H1 (cell line): ENCODE results near the gene PSMA5. TPM values are rescaled to one million over a fixed set of nuclear protein-coding genes. Genes with fewer than 3 reads are reported as not detected.
A peak's percentile ranks its signal among the peaks of the same experiment; 100 is the strongest.

Experiments used
- CTCF ChIA-PET: fragments of 300-600 bp; sonication (Branson Sonifier 250); formaldehyde crosslinking; loops from one replicate; lab custom pipeline; 2021; ENCODE audit not compliant: partially characterized antibody; lab: Charles Lee
- POLR2A ChIA-PET: fragments of 300-600 bp; sonication (Branson Sonifier 250); formaldehyde crosslinking; loops from one replicate; lab custom pipeline; 2021; ENCODE audit warnings: inconsistent platforms; ENCODE audit not compliant: partially characterized antibody; lab: Charles Lee
- DNase-seq, 2 experiments: peaks; one replicate each; pipeline versions ENCODE4 v3.0.0 to v3.0.0-alpha.2; 2010 to 2022; ENCODE audit warnings: low spot score in 2 of 2, low read depth in 1 of 2, mixed read lengths in 1 of 2
- FAIRE-seq: peaks from 2 replicates; lab custom pipeline; 2011; peaks lifted over from hg19 to GRCh38; lab: Jason Lieb, UNC
- H2AFZ ChIP-seq: 2 replicates; pipeline ENCODE4 v1.8.1; 2012; ENCODE audit warnings: low read length, inconsistent platforms
- H2AK5ac ChIP-seq: 2 replicates; pipeline ENCODE4 v1.6.1; 2013; ENCODE audit warnings: low read depth, low read length
- H2BK120ac ChIP-seq: replicated peaks from 2 replicates; pipeline ENCODE3; 2013; ENCODE audit warnings: low read depth, low read length, inconsistent platforms
- H2BK12ac ChIP-seq: 2 replicates; pipeline ENCODE4 v1.6.1; 2013; ENCODE audit warnings: low read depth, low read length
- H2BK15ac ChIP-seq: 2 replicates; pipeline ENCODE4 v1.6.1; 2013; ENCODE audit warnings: low read length
- H2BK20ac ChIP-seq: 2 replicates; pipeline ENCODE4 v1.6.1; 2013; ENCODE audit warnings: low read length
- H2BK5ac ChIP-seq: 2 replicates; pipeline ENCODE4 v1.6.1; 2013; ENCODE audit warnings: low read depth, low read length
- H3K14ac ChIP-seq: 2 replicates; pipeline ENCODE4 v1.6.1; 2013; ENCODE audit warnings: inconsistent platforms; ENCODE audit not compliant: insufficient read length
- H3K18ac ChIP-seq: 2 replicates; pipeline ENCODE4 v1.6.1; 2013; ENCODE audit warnings: low read length; ENCODE audit errors: extremely low read depth
- H3K23ac ChIP-seq: 2 replicates; pipeline ENCODE4 v1.6.1; 2013; ENCODE audit warnings: inconsistent platforms; ENCODE audit not compliant: insufficient read length
- H3K23me2 ChIP-seq: 2 replicates; pipeline ENCODE4 v1.6.1; 2013; ENCODE audit warnings: low read depth, low read length
- H3K27ac ChIP-seq: 2 replicates; pipeline ENCODE4 v1.6.1; 2011; ENCODE audit warnings: low read depth, low read length, inconsistent platforms
- H3K27me3 ChIP-seq, 4 experiments: replicated peaks in 1 of 4; 1 replicate in 1 of 4; 2 replicates in 3 of 4; pipeline versions ENCODE4 v1.6.1 to v1.8.1; 2011 to 2013; ENCODE audit warnings: low read length in 3 of 4, mild to moderate bottlenecking in 3 of 4, inconsistent platforms in 2 of 4, mixed read lengths in 2 of 4, moderate library complexity in 1 of 4; ENCODE audit not compliant: control insufficient read depth in 3 of 4, insufficient read depth in 3 of 4; ENCODE audit errors: extremely low read depth in 1 of 4
- H3K36me3 ChIP-seq, 4 experiments: 2 replicates each; pipeline versions ENCODE4 v1.6.1 to v1.8.1; 2011 to 2013; ENCODE audit warnings: mild to moderate bottlenecking in 4 of 4, low read length in 3 of 4, moderate library complexity in 2 of 4, control low read depth in 1 of 4, inconsistent platforms in 1 of 4; ENCODE audit not compliant: insufficient read depth in 4 of 4, control insufficient read depth in 2 of 4
- H3K4ac ChIP-seq: replicated peaks from 2 replicates; pipeline ENCODE3; 2013; ENCODE audit warnings: low read length, low read depth, mixed read lengths, inconsistent platforms; ENCODE audit not compliant: insufficient read length
- H3K4me1 ChIP-seq, 4 experiments: replicated peaks in 1 of 4; 1 replicate in 1 of 4; 2 replicates in 3 of 4; pipeline versions ENCODE4 v1.6.1 to v1.8.1; 2011 to 2013; ENCODE audit warnings: low read length in 3 of 4, inconsistent platforms in 2 of 4, mixed read lengths in 1 of 4; ENCODE audit not compliant: insufficient read depth in 4 of 4, control insufficient read depth in 3 of 4
- H3K4me2 ChIP-seq, 2 experiments: 2 replicates each; pipeline versions ENCODE4 v1.6.1 to v1.8.1; 2011 to 2013; ENCODE audit warnings: low read depth in 2 of 2, low read length in 2 of 2, control low read depth in 1 of 2, inconsistent platforms in 1 of 2, mild to moderate bottlenecking in 1 of 2; ENCODE audit not compliant: insufficient read depth in 1 of 2
- H3K4me3 ChIP-seq, 4 experiments: fragments of 200-600, 300-600 bp in 1 of 4; sonication (generic), shearing (Covaris generic), sonication (Bioruptor Twin) in 1 of 4; 2 replicates each; pipeline versions ENCODE4 v1.5.1 to v1.8.1; 2011 to 2016; ENCODE audit warnings: low read length in 4 of 4, low read depth in 3 of 4, control low read depth in 2 of 4, inconsistent platforms in 2 of 4, mild to moderate bottlenecking in 2 of 4, mixed read lengths in 1 of 4, moderate library complexity in 1 of 4; ENCODE audit not compliant: insufficient read depth in 2 of 4; ENCODE audit errors: extremely low read depth in 1 of 4
- H3K56ac ChIP-seq: replicated peaks from 2 replicates; pipeline ENCODE3; 2013; ENCODE audit warnings: low read depth, mild to moderate bottlenecking, mixed read lengths, low read length, inconsistent platforms; ENCODE audit not compliant: insufficient read length
- H3K79me1 ChIP-seq: 2 replicates; pipeline ENCODE4 v1.6.1; 2013; ENCODE audit warnings: low read depth, low read length, control low read depth
- H3K79me2 ChIP-seq, 2 experiments: 2 replicates each; pipeline versions ENCODE4 v1.6.1 to v1.8.1; 2012 to 2013; ENCODE audit warnings: low read length in 2 of 2, mild to moderate bottlenecking in 2 of 2, inconsistent platforms in 1 of 2; ENCODE audit not compliant: insufficient read depth in 2 of 2, control insufficient read depth in 1 of 2
- H3K9ac ChIP-seq, 4 experiments: replicated peaks in 1 of 4; 1 replicate in 1 of 4; 2 replicates in 3 of 4; pipeline versions ENCODE4 v1.6.1 to v1.8.1; 2011 to 2013; ENCODE audit warnings: low read depth in 3 of 4, low read length in 3 of 4, control low read depth in 2 of 4, mild to moderate bottlenecking in 2 of 4, moderate library complexity in 2 of 4, inconsistent platforms in 1 of 4; ENCODE audit errors: extremely low read depth in 1 of 4
- H3K9me3 ChIP-seq, 2 experiments: 2 replicates each; pipeline versions ENCODE4 v1.6.1 to v1.8.1; 2012 to 2013; ENCODE audit warnings: mild to moderate bottlenecking in 2 of 2, moderate library complexity in 2 of 2, control low read depth in 1 of 2, inconsistent platforms in 1 of 2, low read depth in 1 of 2, low read length in 1 of 2, mixed read lengths in 1 of 2; ENCODE audit not compliant: insufficient read depth in 2 of 2
- H4K20me1 ChIP-seq, 2 experiments: replicated peaks in 1 of 2; 2 replicates each; pipeline versions ENCODE3 to v1.8.1; 2011 to 2013; ENCODE audit warnings: inconsistent platforms in 2 of 2, low read length in 2 of 2, mild to moderate bottlenecking in 1 of 2; ENCODE audit not compliant: insufficient read depth in 2 of 2, control insufficient read depth in 1 of 2
- H4K5ac ChIP-seq: 2 replicates; pipeline ENCODE4 v1.6.1; 2013; ENCODE audit warnings: low read length, low read depth, mixed read lengths, inconsistent platforms; ENCODE audit not compliant: insufficient read length
- H4K8ac ChIP-seq: 2 replicates; pipeline ENCODE4 v1.8.0; 2013; ENCODE audit warnings: mild to moderate bottlenecking, moderate library complexity, low read length, inconsistent platforms; ENCODE audit not compliant: insufficient read depth; ENCODE audit errors: extremely low read depth
- H4K91ac ChIP-seq: replicated peaks from 2 replicates; pipeline ENCODE3; 2013; ENCODE audit warnings: low read length, mixed read lengths, inconsistent platforms; ENCODE audit not compliant: insufficient read length
- ASH2L ChIP-seq: fragments of 200-600, 300-600 bp; sonication (generic); IDR thresholded peaks from one replicate; pipeline ENCODE4 v1.7.1; 2017; ENCODE audit warnings: low read length
- KDM1A ChIP-seq: fragments of 200-600, 300-600 bp; sonication (generic); IDR thresholded peaks from 2 replicates; pipeline ENCODE4 v1.7.1; 2016; ENCODE audit warnings: mild to moderate bottlenecking, low read length, borderline replicate concordance
- POLR2A ChIP-seq, 2 experiments: IDR thresholded peaks; 1 replicate in 1 of 2; 2 replicates in 1 of 2; pipeline ENCODE4 v1.6.1; 2011; ENCODE audit warnings: low read depth in 2 of 2, low read length in 2 of 2, mild to moderate bottlenecking in 2 of 2; ENCODE audit errors: control extremely low read depth in 1 of 2
- USF2 ChIP-seq: IDR thresholded peaks from 2 replicates; pipeline ENCODE4 v1.6.1; 2011; ENCODE audit warnings: low read length, improper control_type of control experiment
- ZNF274 ChIP-seq: IDR thresholded peaks from 2 replicates; pipeline ENCODE4 v1.7.0; 2012; ENCODE audit warnings: low read length, borderline replicate concordance; ENCODE audit errors: extremely low read depth
- WGBS, 2 experiments: shearing (Covaris generic) in 1 of 2; methylation state at CpG; one replicate each; pipeline versions ENCODE4 v1.1.6 to v1.1.7; 2013 to 2015; ENCODE audit warnings: low lambda C conversion rate in 2 of 2, mixed read lengths in 2 of 2, inconsistent platforms in 1 of 2, low coverage in 1 of 2, missing lambda C conversion rate in 1 of 2; ENCODE audit not compliant: insufficient replicate concordance in 2 of 2, insufficient coverage in 1 of 2, insufficient read length in 1 of 2; ENCODE audit errors: extremely low coverage in 1 of 2, missing lambda C conversion rate in 1 of 2; 5-methylcytosine and 5-hydroxymethylcytosine counted together
- polyA plus RNA-seq, 7 experiments: library from polyadenylated mRNA; depleted of rRNA in 3 of 7; stranded (reverse) in 5 of 7; unstranded in 2 of 7; fragments of >200 nt in 5 of 7; fragments of 200-250 nt in 2 of 7; gene quantifications; 1 replicate in 5 of 7; 2 replicates in 1 of 7; 4 replicates in 1 of 7; pipeline versions ENCODE4 v1.2.1 to v1.2.3, GENCODE V29; 2011 to 2013; ENCODE audit warnings: missing spikeins in 2 of 7, mixed read lengths in 2 of 7
- total RNA-seq: library from RNA; stranded (reverse); fragmentation: NEBNext Ultra II Directional; extraction: Animal tissue kit (Norgen Biotek cat#: 25700); gene quantifications from 2 replicates; pipeline ENCODE4 v1.2.1, GENCODE V29; 2021

The PSMA5 gene
- total and polyA plus RNA-seq, 2 of the 8 experiments (the other 6 are each of a cell fraction or from before 2014, with no cell fraction given), result 140 to 166 TPM

GRCh38 chr1:109398343-109399225 lies 27.7 kb downstream of the PSMA5 start:
- Histone ChIP-seq H3K56ac (no peak overlapping the region), H3K79me1 (no peaks in the 10 kb centered on the region), H2BK20ac (no peak overlapping the region), H4K91ac (no peak overlapping the region), H3K27ac (peak overlapping the region; percentile 68), H3K4me2 (peak overlapping the region; percentile 87 to 89), H2BK12ac (peak overlapping the region; percentile 3; the same call in 1 of the 2 replicates), H3K4me3 (peak overlapping the region; percentile 39 to 83 (median 52)), H3K9me3 (no peaks in the 10 kb centered on the region), H3K23ac (no peak overlapping the region), H2BK120ac (no peak overlapping the region), H3K36me3 (peaks cover 0 to 11% (median 7%) of the 10 kb centered on the region in 4 experiments; a peak in 2 of 8 replicates), H4K5ac (peak overlapping the region; percentile 25), H3K9ac (peak overlapping the region; percentile 42 to 89 (median 70)), H3K14ac (no peak overlapping the region), H3K23me2 (peaks cover 8% of the 10 kb centered on the region), H2AFZ (peak overlapping the region; percentile 94), H2AK5ac (no peak overlapping the region), H3K4me1 (peaks cover 3 to 10% (median 7%) of the 10 kb centered on the region in 4 experiments; a peak in 6 of 7 replicates), H3K4ac (peak overlapping the region; percentile 1), H4K8ac (peak overlapping the region; percentile 35; the same call in 1 of the 2 replicates), H3K18ac (peak overlapping the region; percentile 15), H2BK5ac (peak overlapping the region; percentile 36), H3K79me2 (peaks cover 0 to 32% of the 10 kb centered on the region in 2 experiments; a peak in 3 of 4 replicates), H3K27me3 (no peaks in the 10 kb centered on the region), H4K20me1 (peaks cover 0 to 7% of the 10 kb centered on the region in 2 experiments), H2BK15ac (0 out of 2 replicates have a peak overlapping the region, but pooled peaks have one; percentile 2)
- TF ChIP-seq ASH2L (peak; percentile 52), USF2 (no peak), POLR2A (IDR thresholded peaks at IDR 0.05; ENCODE audit: control extremely low read depth in 1 of 2, low read depth in 2 of 2, low read length in 2 of 2) (no peak), ZNF274 (no peak), KDM1A (no peak)
- DNase-seq (no peak), FAIRE-seq (no peak)
- CTCF ChIA-PET, result interaction anchor here (0.7 to 7.5 kb wide), 66 partner anchors 8 to 814 kb away, joined by 3 to 113 read pairs (median 4); partner anchors contain the start of genes AHCYL1, AMIGO1, CELSR2 and CYB561D1
- POLR2A ChIA-PET, result interaction anchor here (0.7 to 3.4 kb wide), 21 partner anchors 13 to 298 kb away, joined by 3 to 18 read pairs (median 4); partner anchors contain the start of genes MYBPHL, PSMA5 and PSRC1
- WGBS, 2 experiments, result 39% methylated on average over 18 of the region's 18 CpGs; no CpG with 5 or more reads in 1 of the 2 experiments
